Stimulated activated CD4-positive, alpha-beta T cell treated with anti-CD3 and anti-CD28 coated beads, Interleukin-2, amount 100 ng/mL, for 24 hours (primary cell): ENCODE data around the gene MICAL3.

Experiments
- DNase-seq, 2 donors: peaks; one replicate each; pipeline ENCODE4 v3.0.0-alpha.2; 2020

MICAL3 gene

DNA sequence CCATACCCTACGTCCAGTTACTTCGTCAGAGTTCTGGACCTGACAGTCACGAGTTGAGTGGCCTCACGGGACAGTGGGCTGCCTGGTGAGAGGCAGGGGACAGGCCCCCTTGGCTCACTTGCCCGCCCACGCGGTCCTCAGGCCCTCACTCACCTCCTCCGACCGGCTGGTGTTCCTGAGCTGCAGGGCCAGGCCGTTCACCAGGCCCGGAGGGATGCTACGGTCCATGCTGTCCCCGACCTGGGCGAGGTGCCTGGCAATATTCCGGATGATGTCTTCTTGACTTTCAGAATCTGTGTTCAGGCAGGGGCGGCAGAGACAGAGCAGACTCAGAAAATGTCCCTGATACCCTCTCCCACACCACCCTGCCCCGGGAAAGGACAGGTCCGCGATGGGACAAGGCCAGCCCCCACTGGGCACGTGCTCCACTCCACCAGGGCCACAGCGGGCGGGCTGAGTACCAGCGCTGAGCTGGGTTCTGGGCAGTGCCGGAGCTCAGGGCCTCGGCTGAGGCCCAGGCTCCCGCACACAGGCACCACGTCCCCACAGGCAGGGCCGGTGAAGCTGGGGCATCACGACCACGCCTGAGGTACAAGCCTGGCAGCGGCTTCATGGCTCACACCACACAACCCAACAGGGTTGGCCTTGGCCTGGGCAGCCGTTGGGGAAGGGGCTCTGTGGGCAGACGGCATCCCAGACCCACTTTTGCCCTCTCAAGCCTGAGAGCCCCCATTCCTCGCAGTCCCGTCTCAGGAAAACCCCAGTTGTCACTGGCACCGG is 285.0 kb downstream of the MICAL3 start:
- DNase-seq: no peak

- DNase-seq: no peak
Observed at GRCh38 chr22:17738386-17739128, 285.8 kb downstream of the MICAL3 start.
